ENCODE data around the gene SLC46A1. TPM values are rescaled to one million over a fixed set of nuclear protein-coding genes. Genes with fewer than 3 reads are reported as not detected.
A peak's percentile ranks its signal among the peaks of the same experiment; 100 is the strongest.

SLC46A1 gene
- total and polyA plus RNA-seq, 2 of the 13 experiments (the other 11 are each of a cell fraction or from before 2014, with no cell fraction given): 19.6 to 22.6 TPM

GRCh38 chr17:28357061-28357900 lies 48.7 kb downstream of the SLC46A1 start, which contains the start of gene POLDIP2 (continued):
- TF ChIP-seq SUZ12 (IDR thresholded peaks at IDR 0.05; ENCODE audit: low read depth, low read length): peak; percentile 39; the same call in 1 of the 2 replicates
- TF ChIP-seq GABPB1 (CRISPR knock-in tag; IDR thresholded peaks at IDR 0.05): peak; percentile 98
- peak; percentile 94 for TF ChIP-seq ZNF501 (CRISPR knock-in tag; IDR thresholded peaks at IDR 0.05)
- TF ChIP-seq ZBTB42 (CRISPR knock-in tag; IDR thresholded peaks at IDR 0.05): no peak
- TF ChIP-seq ZNF766 (CRISPR knock-in tag; IDR thresholded peaks at IDR 0.05; ENCODE audit: borderline replicate concordance): peak; percentile 71; the same call in 1 of the 2 replicates
- 0 out of 2 replicates have a peak, but pooled peaks have one; percentile 47 for TF ChIP-seq ZNF513 (CRISPR knock-in tag; conservative IDR thresholded peaks at IDR 0.05)
- 0 out of 2 replicates have a peak, but pooled peaks have one; percentile 60 for TF ChIP-seq ZBTB7A (CRISPR knock-in tag; IDR thresholded peaks at IDR 0.05)
- TF ChIP-seq KLF16 (CRISPR knock-in tag; IDR thresholded peaks at IDR 0.05): peak in 1 of 2 experiments; percentile 58; a peak in 1 of 4 replicates
- peak; percentile 9; the same call in 1 of the 2 replicates for TF ChIP-seq TEF (CRISPR knock-in tag; IDR thresholded peaks at IDR 0.05)
- TF ChIP-seq HDAC2 (CRISPR knock-in tag; IDR thresholded peaks at IDR 0.05): peak; percentile 92
- 0 out of 2 replicates have a peak, but pooled peaks have one; percentile 43 for TF ChIP-seq SNAI1 (CRISPR knock-in tag; IDR thresholded peaks at IDR 0.05; ENCODE audit: borderline replicate concordance)
- TF ChIP-seq ZNF253 (CRISPR knock-in tag; IDR thresholded peaks at IDR 0.05; ENCODE audit: borderline replicate concordance): no peak
- peak; percentile 53; the same call in 1 of the 2 replicates for TF ChIP-seq ZBTB21 (CRISPR knock-in tag; IDR thresholded peaks at IDR 0.05)
- TF ChIP-seq ZNF691 (CRISPR knock-in tag; IDR thresholded peaks at IDR 0.05; ENCODE audit: borderline replicate concordance, low read depth): peak; percentile 42
- peak; percentile 89 for TF ChIP-seq YEATS4 (CRISPR knock-in tag; IDR thresholded peaks at IDR 0.05; ENCODE audit: borderline replicate concordance)
- TF ChIP-seq ZFP62 (CRISPR knock-in tag; IDR thresholded peaks at IDR 0.05): no peak; the same call in 1 of the 2 replicates
- TF ChIP-seq RBM39 (IDR thresholded peaks at IDR 0.05; ENCODE audit: low read depth, low read length, poor library complexity, severe bottlenecking): no peak
- TF ChIP-seq ZBTB38 (CRISPR knock-in tag; IDR thresholded peaks at IDR 0.05): 0 out of 2 replicates have a peak, but pooled peaks have one; percentile 26
- peak; percentile 21; the same call in 1 of the 2 replicates for TF ChIP-seq NCOA2 (CRISPR knock-in tag; IDR thresholded peaks at IDR 0.05)
- 0 out of 2 replicates have a peak, but pooled peaks have one; percentile 34 for TF ChIP-seq NFYB (CRISPR knock-in tag; IDR thresholded peaks at IDR 0.05)
- TF ChIP-seq ZBTB43 (CRISPR knock-in tag; conservative IDR thresholded peaks at IDR 0.05): peak; percentile 25; the same call in 1 of the 2 replicates
- peak; percentile 83 to 93 for TF ChIP-seq POLR2A (IDR thresholded peaks at IDR 0.05; ENCODE audit: insufficient read depth in 1 of 2, low read depth in 2 of 2, low read length in 2 of 2)
- no peak for TF ChIP-seq SMARCC2 (IDR thresholded peaks at IDR 0.05)
- TF ChIP-seq ZNF549 (CRISPR knock-in tag; IDR thresholded peaks at IDR 0.05): peak; percentile 71; the same call in 1 of the 2 replicates
